ENCODE data around the gene VKORC1L1.

GRCh38 chr7:65938336-65938895 lies 65.5 kb downstream of the VKORC1L1 start:
- TF ChIP-seq TARDBP (IDR thresholded peaks at IDR 0.05) (no peak), ZSCAN29 (IDR thresholded peaks at IDR 0.05) (no peak), REST (IDR thresholded peaks at IDR 0.05; ENCODE audit: borderline replicate concordance) (no peak), REST (CRISPR knock-in tag; IDR thresholded peaks at IDR 0.05; ENCODE audit: low read depth) (no peak), POLR2A (conservative IDR thresholded peaks at IDR 0.05) (no peak), NR2C2 (CRISPR knock-in tag; IDR thresholded peaks at IDR 0.05) (no peak), NR2C2 (tag; IDR thresholded peaks at IDR 0.05) (no peak), TAF1 (IDR thresholded peaks at IDR 0.05; ENCODE audit: control insufficient read depth, extremely low read depth, insufficient read depth, low read length, severe bottlenecking) (no peak), SP1 (CRISPR knock-in tag; IDR thresholded peaks at IDR 0.05) (no peak), MITF (IDR thresholded peaks at IDR 0.05) (no peak)
- TF ChIP-seq, protein P1, sequence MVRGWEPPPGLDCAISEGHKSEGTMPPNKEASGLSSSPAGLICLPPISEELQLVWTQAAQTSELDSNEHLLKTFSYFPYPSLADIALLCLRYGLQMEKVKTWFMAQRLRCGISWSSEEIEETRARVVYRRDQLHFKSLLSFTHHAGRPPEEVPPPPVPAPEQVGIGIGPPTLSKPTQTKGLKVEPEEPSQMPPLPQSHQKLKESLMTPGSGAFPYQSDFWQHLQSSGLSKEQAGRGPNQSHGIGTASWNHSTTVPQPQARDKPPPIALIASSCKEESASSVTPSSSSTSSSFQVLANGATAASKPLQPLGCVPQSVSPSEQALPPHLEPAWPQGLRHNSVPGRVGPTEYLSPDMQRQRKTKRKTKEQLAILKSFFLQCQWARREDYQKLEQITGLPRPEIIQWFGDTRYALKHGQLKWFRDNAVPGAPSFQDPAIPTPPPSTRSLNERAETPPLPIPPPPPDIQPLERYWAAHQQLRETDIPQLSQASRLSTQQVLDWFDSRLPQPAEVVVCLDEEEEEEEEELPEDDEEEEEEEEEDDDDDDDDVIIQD (CRISPR knock-in tag; IDR thresholded peaks at IDR 0.05), result no peak
- TF ChIP-seq, protein P2, sequence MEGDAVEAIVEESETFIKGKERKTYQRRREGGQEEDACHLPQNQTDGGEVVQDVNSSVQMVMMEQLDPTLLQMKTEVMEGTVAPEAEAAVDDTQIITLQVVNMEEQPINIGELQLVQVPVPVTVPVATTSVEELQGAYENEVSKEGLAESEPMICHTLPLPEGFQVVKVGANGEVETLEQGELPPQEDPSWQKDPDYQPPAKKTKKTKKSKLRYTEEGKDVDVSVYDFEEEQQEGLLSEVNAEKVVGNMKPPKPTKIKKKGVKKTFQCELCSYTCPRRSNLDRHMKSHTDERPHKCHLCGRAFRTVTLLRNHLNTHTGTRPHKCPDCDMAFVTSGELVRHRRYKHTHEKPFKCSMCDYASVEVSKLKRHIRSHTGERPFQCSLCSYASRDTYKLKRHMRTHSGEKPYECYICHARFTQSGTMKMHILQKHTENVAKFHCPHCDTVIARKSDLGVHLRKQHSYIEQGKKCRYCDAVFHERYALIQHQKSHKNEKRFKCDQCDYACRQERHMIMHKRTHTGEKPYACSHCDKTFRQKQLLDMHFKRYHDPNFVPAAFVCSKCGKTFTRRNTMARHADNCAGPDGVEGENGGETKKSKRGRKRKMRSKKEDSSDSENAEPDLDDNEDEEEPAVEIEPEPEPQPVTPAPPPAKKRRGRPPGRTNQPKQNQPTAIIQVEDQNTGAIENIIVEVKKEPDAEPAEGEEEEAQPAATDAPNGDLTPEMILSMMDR (IDR thresholded peaks at IDR 0.05 in 2 of 3, conservative IDR thresholded peaks at IDR 0.05 in 1 of 3; ENCODE audit: insufficient read depth in 2 of 3, low read depth in 1 of 3, low read length in 3 of 3), result no peak
- TF ChIP-seq, protein P3, sequence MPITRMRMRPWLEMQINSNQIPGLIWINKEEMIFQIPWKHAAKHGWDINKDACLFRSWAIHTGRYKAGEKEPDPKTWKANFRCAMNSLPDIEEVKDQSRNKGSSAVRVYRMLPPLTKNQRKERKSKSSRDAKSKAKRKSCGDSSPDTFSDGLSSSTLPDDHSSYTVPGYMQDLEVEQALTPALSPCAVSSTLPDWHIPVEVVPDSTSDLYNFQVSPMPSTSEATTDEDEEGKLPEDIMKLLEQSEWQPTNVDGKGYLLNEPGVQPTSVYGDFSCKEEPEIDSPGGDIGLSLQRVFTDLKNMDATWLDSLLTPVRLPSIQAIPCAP (CRISPR knock-in tag; IDR thresholded peaks at IDR 0.05; ENCODE audit: borderline replicate concordance), result no peak
